Measurements from ENCODE around the gene MBD5. TPM values are rescaled to one million over a fixed set of nuclear protein-coding genes. Genes with fewer than 3 reads are reported as not detected.

Gene MBD5
- total and polyA plus RNA-seq, 4 donors: 2.0 to 15.9 (median 9.5) TPM

Small RNAs within 50 kb of the gene (small RNA-seq; reads per million reads assigned to genes)
- not detected for gene RF00554

Other genes with a start within 250 kb of the MBD5 start
- gene ACVR2A, start 176.1 kb upstream of the MBD5 start, total RNA-seq: 1 to 10 TPM; 7.1 to 9.5 TPM
- 1 to 10 TPM; 2.2 to 5.4 TPM for gene ACVR2A, start 176.1 kb upstream of the MBD5 start, polyA plus RNA-seq
- gene ORC4, start 354 bp upstream of the MBD5 start, total RNA-seq: 10 to 100 TPM; 28.1 to 50.2 TPM
- 10 to 100 TPM in 1 of 2 donors, 1 to 10 TPM in 1; 9.7 to 18.5 TPM for gene ORC4, start 354 bp upstream of the MBD5 start, polyA plus RNA-seq

All from liver (tissue), 5 donors.